GM10847 (cell line): ENCODE results near the gene MINAR1.

Experiments
- POLR2A ChIP-seq: IDR thresholded peaks from 2 replicates; pipeline ENCODE4 v1.6.1; 2011; ENCODE audit not compliant: insufficient read length; ENCODE audit errors: extremely low read depth

Gene MINAR1

GRCh38 chr15:79425591-79426295 lies 6.4 kb upstream of the MINAR1 start:
- no peak for TF ChIP-seq POLR2A

GRCh38 chr15:79427781-79428598 lies 4.1 kb upstream of the MINAR1 start:
- no peak for TF ChIP-seq POLR2A

- no peak for TF ChIP-seq POLR2A
These were observed 1.1 kb upstream of the MINAR1 start for GRCh38 chr15:79430901-79431635.

GRCh38 chr15:79432345-79433275 lies 474 bp downstream of the MINAR1 start:
- no peak for TF ChIP-seq POLR2A

- TF ChIP-seq POLR2A = no peak
These were observed 1.3 kb downstream of the MINAR1 start for GRCh38 chr15:79433276-79433990.

GRCh38 chr15:79434361-79434760 lies 2.2 kb downstream of the MINAR1 start:
- TF ChIP-seq POLR2A = no peak

GRCh38 chr15:79436037-79436780 lies 4.1 kb downstream of the MINAR1 start:
- no peak for TF ChIP-seq POLR2A

GRCh38 chr15:79437275-79438000 lies 5.3 kb downstream of the MINAR1 start:
- no peak for TF ChIP-seq POLR2A

- TF ChIP-seq POLR2A = no peak
These were observed 7.1 kb downstream of the MINAR1 start for GRCh38 chr15:79439236-79439635.

- no peak for TF ChIP-seq POLR2A
These were observed 8.3 kb downstream of the MINAR1 start for GRCh38 chr15:79440355-79440908.

GRCh38 chr15:79442911-79443310 lies 10.8 kb downstream of the MINAR1 start:
- TF ChIP-seq POLR2A = no peak

GRCh38 chr15:79447060-79447459 lies 14.9 kb downstream of the MINAR1 start:
- no peak for TF ChIP-seq POLR2A
